Measurements from ENCODE around the gene IGBP1.
"Not testable (repeated sequence)": the region's sequence is repeated elsewhere in the genome, so short reads cannot be mapped to it uniquely, and the experiment has no call there.

The IGBP1 gene

DNA sequence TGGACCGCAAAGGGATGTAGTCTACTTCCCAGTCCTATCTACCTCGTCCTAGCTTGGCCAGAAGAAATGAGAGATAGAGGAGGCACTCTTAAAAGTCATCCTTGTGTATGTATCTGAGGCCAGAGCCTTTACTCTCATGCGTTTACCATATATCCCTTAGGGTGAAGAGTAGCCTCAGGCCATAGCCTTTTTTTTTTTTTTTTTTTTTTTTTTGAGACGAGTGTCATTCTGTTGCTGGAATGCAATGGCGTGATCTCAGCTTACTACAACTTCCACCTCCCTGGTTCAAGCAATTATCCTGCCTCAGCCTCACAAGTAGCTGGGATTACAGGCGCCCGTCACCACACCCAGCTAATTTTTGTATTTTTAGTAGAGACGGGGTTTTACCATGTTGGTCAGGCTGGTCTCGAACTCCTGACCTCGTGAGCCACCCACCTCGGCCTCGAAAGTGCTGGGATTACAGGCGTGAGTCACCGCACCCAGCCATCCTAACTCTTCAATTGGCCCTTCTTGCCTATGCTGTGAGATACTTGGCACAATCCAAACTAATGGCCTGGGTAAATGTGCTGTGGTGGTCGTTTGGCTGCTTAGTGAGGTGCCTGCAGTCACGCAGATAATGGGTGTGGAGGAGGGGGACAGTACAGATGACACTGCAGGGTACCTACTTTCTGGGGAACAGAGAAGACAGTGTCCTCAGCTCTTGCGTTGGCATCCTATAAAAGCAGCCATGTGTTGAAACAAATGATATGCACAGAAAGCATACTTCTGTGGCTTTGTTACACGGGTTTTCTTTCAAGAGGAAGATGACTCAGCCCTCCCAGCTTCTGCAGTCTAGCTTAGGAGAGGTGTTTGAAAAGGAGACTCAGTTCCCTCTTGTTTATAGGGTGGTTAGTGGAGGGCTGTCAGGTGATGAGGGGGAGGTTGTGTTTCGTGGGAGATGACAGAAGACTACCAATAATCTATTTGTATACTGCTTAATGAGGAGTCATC lies 33.6 kb downstream of the IGBP1 start:
- FAIRE-seq (no peak), DNase-seq (ENCODE audit: low spot score) (peak; percentile 31)

DNA sequence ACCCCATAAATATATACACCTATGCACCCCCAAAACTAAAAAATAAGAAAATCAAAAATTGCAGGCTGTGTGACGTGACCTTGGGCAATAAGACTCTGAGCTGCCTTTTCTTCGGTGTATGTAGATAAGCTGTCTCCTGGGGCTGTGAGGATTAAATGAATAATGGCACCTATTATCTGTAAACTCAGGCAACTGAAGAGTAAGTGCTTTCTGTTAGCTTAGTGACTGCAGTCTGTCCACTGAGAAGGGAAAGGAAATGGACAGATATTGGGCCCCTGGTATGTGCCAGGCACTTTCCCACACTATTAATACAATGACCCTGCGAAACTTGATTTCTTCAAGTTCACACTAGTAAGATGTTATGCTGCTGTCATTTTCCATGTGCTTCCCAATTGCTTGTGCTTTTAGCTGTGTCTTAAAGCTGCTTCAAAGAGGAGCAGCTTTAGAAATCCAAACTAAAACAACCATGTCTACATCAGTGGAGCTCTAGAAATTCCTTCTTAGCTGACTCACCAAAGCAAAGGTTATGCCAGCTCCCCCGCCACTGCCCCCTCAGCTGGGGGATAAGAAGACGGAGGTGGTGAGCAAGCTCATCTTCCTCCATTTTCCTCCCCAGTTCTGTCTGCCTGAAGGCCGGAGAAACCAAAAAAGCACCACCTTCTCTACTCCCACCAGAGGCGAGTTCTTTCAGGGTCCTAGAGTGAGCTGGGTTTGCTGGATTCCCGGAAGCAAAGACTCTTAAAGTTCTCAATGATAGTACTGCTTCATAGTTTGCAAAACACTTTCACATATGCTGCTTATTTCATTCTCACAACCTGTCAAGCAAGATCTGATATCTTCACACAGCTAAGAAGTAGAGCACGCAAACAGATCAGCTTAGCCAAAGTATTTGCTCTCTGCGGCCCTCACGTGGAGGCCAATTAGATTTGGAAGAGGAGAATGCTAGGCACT lies 35.3 kb downstream of the IGBP1 start:
- DNase-seq (ENCODE audit: low spot score) = peak; percentile 72
- no peak for FAIRE-seq

DNA sequence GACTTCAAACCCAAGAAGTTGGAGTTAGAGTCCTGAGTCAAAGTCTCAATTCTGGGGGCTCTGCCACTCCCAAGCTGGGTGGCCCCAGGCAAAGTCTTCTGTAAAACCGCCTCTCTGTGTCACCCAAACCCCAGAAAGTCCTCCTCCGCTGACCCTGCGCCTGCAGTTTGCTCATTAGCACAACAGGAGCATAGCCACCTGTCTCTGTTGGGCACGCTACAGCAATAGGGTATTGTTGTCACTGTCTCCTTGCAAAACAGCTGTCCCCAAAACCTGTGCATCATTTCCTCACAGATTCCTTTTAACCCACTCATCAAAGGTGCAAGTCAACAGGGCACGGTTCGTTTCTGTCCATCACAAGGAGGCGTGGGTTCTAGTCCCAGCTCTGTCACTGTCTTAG lies 36.0 kb downstream of the IGBP1 start:
- DNase-seq (ENCODE audit: low spot score) (no peak), FAIRE-seq (no peak)

DNA sequence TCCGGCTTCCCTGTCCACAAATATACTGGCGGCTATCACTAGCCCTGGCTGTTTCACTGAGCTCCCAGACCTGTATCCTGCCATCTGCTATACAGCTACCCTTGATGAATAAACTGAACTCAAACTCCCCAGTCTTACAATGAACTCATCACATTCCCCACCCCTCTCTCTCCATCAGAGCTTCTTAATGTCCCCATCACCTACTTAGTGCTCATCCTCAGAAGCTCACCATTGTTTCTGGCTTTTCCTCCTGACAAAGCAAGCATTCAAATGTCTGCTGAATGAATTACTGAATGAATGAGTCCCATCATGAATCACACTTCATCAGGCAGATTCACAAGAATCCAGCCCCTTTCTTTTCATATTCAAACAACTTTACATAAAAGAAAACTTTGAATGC lies 38.4 kb downstream of the IGBP1 start:
- no peak for FAIRE-seq
- DNase-seq (ENCODE audit: low spot score) = no peak

DNA sequence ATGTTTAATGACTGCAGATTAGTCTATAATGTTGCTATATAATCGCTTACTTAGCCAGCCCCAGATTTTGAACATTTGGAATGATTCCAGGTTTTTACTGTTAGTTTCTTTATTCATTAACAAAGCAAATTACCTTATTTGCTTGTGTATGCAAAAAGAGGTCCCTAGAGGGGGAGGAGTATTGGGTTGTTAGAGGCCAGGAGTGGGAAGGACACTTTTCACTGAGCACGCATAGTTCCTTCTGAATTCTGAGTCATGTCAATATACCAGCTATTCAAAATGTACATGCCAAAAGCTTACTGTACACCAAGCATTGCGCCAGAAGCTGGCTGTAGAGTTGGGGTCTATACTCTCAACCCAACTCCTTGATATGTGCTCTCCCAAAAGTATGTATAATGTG lies 39.0 kb downstream of the IGBP1 start:
- no peak for DNase-seq (ENCODE audit: low spot score)
- FAIRE-seq = no peak

DNA sequence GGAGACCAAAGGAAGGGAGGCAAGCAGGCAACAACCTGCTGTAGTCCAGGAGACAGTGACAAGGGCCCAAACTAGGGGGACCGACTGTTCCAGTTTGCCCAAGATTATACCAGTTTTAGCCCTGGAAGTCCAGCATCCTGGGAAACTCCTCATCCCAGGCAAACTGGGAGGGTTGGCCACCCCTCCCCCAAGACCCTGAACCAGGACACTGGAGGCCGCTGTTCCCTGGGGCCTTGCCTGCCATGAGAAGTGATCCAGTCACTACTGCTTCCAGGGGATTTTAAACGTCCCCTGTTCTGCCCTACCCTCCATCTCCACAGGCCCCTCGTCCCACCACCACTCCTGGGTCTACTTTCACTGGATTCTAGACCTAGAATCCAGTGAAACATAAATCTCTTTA lies 39.7 kb downstream of the IGBP1 start:
- FAIRE-seq = no peak
- no peak for DNase-seq (ENCODE audit: low spot score)

DNA sequence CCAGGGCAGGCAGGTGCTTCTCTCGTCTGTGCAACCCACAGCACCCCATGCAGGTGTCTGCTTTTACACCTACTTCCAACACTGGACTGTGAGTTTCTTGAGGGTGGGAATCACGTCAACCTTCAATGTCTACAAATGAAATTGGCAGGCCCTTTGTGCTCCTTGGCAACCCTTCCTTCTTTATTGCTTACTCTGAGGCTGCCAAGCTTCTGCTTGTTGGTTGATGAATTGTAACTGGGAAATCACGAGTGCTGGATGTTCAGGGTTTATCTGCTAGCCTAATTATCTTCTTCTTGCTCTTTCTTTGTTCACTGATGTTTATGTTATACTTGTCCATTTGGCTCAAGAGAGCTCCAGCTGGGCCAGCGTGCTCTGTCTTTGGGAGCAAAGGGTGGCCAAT lies 41.5 kb downstream of the IGBP1 start:
- DNase-seq (ENCODE audit: low spot score) = no peak
- no peak for FAIRE-seq

DNA sequence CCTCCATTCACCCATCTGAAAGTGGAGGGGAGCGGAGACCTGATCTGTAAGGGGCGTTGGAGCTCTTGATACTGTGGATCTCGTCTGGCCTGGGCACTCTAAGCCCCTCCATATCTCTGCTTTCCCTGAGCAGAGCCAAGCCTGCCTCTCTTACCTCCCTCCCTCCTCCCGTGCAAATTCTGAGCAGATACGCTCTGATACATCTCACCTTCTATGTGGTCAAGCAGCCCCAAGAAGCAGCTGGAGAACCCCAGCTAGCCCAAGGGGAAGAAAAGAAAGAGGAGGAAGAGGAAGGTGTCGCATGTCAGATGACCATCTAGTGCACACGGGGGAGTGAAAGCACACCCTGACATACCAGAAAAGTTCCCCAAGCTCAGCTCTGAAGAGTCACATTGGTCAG lies 42.1 kb downstream of the IGBP1 start:
- FAIRE-seq = no peak
- DNase-seq (ENCODE audit: low spot score) = no peak

DNA sequence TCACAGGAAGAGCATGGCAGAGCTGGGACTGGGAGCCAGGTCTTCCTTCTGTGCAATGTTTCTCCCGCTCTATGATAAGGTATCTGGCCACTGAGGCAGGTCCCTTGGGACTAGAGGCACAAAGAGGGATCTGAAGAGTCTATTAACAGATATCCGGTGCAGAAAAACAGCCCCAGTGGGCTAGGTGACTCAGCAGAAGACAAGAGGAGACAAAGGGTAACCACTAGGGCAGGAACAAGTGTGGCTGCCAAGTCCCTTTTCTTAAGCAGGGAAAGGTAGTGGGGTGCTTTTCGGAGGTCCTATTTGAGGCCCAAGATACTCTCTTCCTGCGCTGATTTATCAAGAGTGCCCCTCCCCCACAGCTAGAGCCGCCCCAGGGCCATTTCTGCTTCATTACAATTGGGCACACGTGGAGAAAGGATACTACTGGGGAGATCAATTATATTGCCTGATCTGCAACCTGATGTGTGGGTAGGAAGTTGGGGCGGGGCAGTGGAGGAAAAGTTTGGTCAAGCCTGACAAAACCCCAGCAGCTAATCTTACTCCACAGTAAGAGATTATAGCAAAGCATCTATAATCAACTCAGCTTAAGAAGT lies 43.8 kb downstream of the IGBP1 start, which contains the start of gene DGAT2L6:
Gene DGAT2L6 (plus strand): TSS at position 546 of the 596 bp plus-strand sequence. CDS start 100 bp downstream, outside the sequence.
- no peak for FAIRE-seq
- no peak for DNase-seq (ENCODE audit: low spot score)

DNA sequence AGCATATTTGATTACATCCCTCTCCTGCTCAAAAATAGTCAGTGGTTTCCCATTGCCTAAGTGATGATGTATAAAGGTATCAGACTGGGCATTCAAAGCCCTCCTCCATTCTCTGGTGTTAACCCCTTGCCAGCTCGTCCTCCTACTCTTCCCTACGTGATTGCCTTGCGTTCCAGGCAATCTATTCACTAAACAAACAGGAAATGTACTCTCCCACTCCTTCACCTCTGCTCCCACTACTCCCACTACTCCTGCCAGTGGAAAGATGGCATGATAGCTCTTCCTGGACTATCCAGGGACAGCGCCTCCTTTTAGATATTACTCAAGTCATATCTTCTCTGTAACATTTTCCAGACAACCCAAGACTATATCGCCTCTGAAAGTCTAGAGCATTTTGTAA lies 49.8 kb downstream of the IGBP1 start:
- FAIRE-seq (no peak), DNase-seq (ENCODE audit: low spot score) (no peak)

DNA sequence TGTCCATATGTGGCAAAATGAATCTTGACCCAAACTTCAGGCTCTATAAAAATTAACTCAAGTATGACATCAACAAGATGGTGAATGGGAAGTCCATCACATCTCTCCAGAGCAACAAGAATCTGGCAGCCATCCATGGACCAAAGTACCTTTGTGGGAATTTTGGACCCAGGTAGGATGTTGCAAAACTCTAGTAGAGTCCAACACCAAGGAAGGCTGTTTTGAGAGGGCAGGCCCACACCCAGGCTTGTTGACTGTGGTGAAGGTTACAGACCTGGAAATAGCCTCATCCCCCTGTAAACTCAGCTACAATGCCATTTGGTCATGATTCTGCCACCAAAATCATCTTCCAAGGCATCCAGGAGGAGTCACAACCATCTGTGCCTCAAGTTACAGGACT lies 57.0 kb downstream of the IGBP1 start:
- DNase-seq (ENCODE audit: low spot score) = no peak
- FAIRE-seq = no peak

DNA sequence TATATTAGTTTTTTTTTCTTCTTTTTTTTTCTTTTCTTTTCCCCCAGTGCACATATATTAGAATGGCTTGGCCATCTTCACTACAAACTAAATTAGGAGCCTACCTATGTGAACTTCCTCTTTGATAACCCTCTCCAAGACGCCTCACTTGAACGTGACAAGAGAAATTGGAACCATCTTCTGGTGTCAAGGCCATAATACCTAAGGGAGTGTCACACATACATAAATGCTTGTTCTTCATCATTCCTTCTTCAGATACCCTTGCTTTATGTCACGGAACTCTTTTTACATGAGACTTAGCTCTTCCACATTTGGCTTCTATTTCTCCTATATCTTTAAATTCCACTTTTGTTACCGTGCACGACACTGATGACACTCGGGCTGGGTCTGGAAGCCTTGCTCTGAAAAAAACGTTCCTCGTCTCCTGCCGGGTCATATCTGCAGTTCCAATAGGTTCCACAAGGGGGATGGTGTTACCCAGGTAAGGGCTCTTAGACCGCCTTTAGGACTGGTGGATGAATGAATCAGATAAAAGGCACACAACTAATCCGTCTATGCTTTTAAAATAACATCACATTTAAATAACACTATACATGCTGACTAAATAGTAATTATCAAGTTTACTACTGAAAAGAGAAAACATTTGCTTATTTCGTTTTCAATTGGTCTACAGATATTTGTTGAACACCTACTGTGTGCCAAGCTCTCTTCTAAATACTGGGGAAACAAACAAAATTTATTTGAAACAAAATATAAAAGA lies 63.9 kb downstream of the IGBP1 start:
- FAIRE-seq (no peak), DNase-seq (ENCODE audit: low spot score) (peak; percentile 65)

DNA sequence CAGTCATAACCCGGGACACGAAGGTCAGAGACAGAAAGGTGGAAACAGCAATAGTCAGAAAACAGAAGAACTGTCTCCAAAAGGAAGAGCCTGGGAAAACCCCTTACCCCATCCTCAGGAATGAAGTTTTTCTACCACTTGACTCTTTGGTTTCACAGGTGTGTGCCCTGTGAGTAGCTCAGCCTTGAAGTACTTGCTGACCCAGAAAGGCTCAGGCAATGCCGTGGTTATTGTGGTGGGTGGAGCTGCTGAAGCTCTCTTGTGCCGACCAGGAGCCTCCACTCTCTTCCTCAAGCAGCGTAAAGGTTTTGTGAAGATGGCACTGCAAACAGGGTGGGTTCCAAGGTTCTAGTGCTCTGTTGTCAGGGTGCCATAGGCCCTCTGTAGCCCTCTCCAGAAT lies 68.5 kb downstream of the IGBP1 start:
- DNase-seq (ENCODE audit: low spot score) (no peak), FAIRE-seq (no peak)

DNA sequence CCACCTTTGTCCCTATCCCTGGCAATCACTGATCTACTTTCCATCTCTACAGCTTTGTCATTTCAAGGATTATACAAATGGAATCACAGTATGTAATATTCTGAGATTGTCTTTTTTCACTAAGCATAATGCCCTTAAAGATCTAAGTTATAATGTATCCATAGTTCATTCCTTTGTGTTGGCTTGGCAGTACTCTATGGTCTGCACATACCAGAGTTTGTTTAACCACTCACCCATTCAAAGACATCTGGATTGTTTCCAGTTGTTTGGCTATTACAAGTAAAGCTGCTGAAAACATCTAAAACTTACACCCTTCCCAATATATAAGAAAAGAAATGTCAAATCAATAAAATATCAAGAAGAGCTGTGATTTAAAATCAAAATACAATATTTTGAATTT lies 75.2 kb downstream of the IGBP1 start:
- no peak for FAIRE-seq
- no peak for DNase-seq (ENCODE audit: low spot score)

DNA sequence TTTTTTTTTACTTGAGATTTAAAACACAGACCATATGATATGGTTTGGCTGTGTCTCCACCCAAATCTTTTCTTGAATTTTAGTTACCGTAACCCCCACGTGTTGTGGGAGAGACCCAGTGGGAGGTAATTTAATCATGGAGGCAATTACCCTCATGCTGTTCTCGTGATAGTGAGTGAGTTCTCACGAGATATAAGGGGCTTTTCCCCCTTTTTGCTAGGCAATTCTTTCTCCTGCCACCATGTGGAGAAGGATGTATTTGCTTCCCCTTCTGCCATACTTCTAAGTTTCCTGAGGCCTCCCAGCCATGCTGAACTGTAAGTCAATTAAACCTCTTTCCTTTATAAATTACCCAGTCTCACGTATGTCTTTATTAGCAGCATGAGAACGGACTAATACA lies 76.3 kb downstream of the IGBP1 start:
- not testable (repeated sequence) for DNase-seq (ENCODE audit: low spot score); FAIRE-seq
